ACC112 (cell line): ENCODE results near the gene SRA1.
"Not testable (repeated sequence)": the region's sequence is repeated elsewhere in the genome, so short reads cannot be mapped to it uniquely, and the experiment has no call there.

Experiments
- H2AFZ ChIP-seq: fragments of 200-600 bp; sonication (generic); one replicate; pipeline ENCODE4 v1.6.0; 2017; ENCODE audit warnings: antibody characterized with exemption, low read length; ENCODE audit not compliant: unreplicated experiment
- H3K27ac ChIP-seq: fragments of 200-600 bp; sonication (generic); 2 replicates; pipeline ENCODE4 v1.5.1; 2014; ENCODE audit warnings: low read depth, mild to moderate bottlenecking, antibody characterized with exemption, low read length, moderate library complexity
- H3K27me3 ChIP-seq: fragments of 200-600 bp; sonication (generic); 2 replicates; pipeline ENCODE4 v1.6.1; 2014; ENCODE audit warnings: mild to moderate bottlenecking, antibody characterized with exemption, low read length, moderate library complexity, mixed read lengths; ENCODE audit not compliant: insufficient read depth
- H3K36me3 ChIP-seq: fragments of 200-600 bp; sonication (generic); 2 replicates; pipeline ENCODE4 v1.6.1; 2016; ENCODE audit warnings: mild to moderate bottlenecking, antibody characterized with exemption, low read length, moderate library complexity, mixed read lengths; ENCODE audit not compliant: insufficient read depth
- H3K4me1 ChIP-seq: fragments of 200-600 bp; sonication (generic); one replicate; pipeline ENCODE4 v1.6.1; 2016; ENCODE audit warnings: low read length, mixed read lengths; ENCODE audit not compliant: insufficient read depth, unreplicated experiment, control insufficient read depth
- H3K4me3 ChIP-seq: fragments of 200-600 bp; sonication (generic); 2 replicates; pipeline ENCODE4 v1.5.1; 2014; ENCODE audit warnings: mild to moderate bottlenecking, low read depth, low read length
- H3K79me2 ChIP-seq: fragments of 200-600 bp; sonication (generic); one replicate; pipeline ENCODE4 v1.6.0; 2016; ENCODE audit warnings: low read length; ENCODE audit not compliant: control insufficient read depth, unreplicated experiment, insufficient read depth

SRA1 gene

DNA sequence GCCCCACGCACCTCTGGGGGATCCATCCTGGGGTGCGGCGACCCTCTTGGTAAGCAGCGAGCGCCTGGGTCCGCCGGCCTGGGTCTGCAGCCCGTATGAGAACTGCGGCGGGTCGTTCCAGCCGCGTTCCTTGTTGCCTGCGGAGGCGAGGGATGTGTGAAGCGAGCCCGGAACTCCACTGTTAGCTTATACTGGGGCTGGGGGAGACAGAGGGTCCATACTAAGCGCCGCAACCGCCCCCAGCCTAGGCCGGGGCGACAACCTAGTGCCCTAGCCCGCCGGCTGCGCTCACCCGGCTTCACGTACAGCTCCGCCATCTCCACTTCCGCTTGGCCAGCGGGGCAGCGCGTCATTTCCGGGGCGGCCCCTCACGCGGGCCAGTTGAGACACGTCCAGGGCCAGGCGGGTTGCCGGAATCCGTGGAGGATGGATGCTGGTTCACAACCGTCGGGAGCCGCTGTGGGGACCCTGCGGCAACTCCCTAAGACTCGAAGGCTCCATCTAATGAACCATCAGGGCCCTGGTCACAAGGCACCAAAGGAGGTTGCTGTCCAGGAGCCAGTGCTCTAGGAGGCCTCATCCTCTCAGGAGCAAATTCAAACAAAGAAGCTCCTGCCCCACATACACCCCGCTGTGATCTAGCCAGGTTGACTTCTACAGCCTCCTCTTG, at the start of gene SRA1:
SRA1 (minus strand) TSS at position 338 of the 670 bp plus-strand sequence; CDS start at position 317, 21 bp downstream.
- no peaks in the 10 kb centered on the region for H3K27me3 ChIP-seq
- peak within 1 kb of the TSS; percentile 86 for H3K4me3 ChIP-seq
- H3K36me3 ChIP-seq: no peaks in the 10 kb centered on the region
- peaks cover 34% of the 10 kb centered on the region for H3K4me1 ChIP-seq
- peaks cover 43% of the 10 kb centered on the region for H3K79me2 ChIP-seq
- peak within 1 kb of the TSS; percentile 67 for H3K27ac ChIP-seq
- H2AFZ ChIP-seq: peak within 1 kb of the TSS; percentile 9

DNA sequence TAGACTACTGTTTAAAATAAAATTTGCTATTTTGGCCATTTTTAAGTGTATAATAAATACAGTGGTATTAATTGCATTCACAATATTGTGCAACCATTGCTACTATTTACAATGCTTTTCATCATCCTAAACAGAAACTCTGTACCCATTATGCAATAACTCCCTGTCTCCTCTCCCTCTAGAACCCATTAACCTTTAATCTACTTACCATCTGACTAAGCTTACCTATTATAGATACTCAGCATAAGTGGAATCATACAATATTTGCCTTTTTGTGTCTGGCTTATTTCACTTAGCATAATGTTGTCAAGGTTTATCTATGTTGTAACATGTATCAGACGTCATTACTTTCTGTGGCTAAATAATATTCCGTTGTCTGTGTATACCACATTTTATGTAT, 49.8 kb upstream of the SRA1 start:
- no peaks in the 10 kb centered on the region for H3K27me3 ChIP-seq
- no peak overlapping the region for H2AFZ ChIP-seq
- H3K36me3 ChIP-seq: no peaks in the 10 kb centered on the region
- H3K79me2 ChIP-seq: no peaks in the 10 kb centered on the region
- H3K4me1 ChIP-seq: peaks cover 23% of the 10 kb centered on the region
- no peak overlapping the region for H3K4me3 ChIP-seq
- no peak overlapping the region for H3K27ac ChIP-seq

DNA sequence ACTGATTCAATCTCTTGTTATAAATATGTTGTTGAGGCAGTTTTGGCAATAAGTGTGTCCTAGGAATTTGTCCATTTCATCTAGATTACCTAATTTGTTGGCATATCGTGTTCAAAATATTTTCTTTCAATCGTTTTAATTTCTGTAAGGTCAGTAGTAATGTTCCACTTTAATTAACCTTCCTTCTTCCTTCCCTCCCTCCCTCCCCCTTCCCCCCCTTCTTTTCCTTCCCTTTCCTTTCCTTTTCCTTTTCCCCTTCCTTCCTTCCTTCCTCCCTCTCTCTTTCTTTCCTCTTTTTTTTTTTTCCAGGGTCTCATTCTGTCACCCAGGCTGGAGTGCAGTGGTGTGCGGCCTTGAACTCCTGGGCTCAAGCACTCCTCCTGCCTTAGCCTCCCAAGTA, 48.6 kb upstream of the SRA1 start:
- H3K27me3 ChIP-seq: no peaks in the 10 kb centered on the region
- no peaks in the 10 kb centered on the region for H3K79me2 ChIP-seq
- H3K27ac ChIP-seq: no peak overlapping the region
- H3K36me3 ChIP-seq: no peaks in the 10 kb centered on the region
- H3K4me1 ChIP-seq: peaks cover 23% of the 10 kb centered on the region
- H2AFZ ChIP-seq: no peak overlapping the region
- H3K4me3 ChIP-seq: no peak overlapping the region

DNA sequence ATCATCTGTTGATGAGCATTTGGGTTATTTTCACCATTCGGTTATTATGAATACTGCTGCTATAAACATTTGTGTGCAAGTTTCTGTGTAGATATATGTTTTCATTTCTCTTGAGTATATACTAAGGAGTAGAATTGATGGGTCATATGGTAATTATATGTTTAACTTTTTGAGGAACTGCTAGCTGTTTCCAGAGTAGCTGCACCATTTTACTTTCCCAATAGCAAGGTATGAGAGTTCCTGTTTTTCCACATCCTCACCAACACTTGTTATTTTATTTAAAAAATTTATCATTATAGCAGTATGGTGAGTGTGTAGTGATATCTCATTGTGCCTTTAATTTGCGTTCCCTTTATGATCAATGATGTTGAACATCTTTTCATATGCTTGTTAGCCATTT, 46.5 kb upstream of the SRA1 start:
- peaks cover 16% of the 10 kb centered on the region for H3K4me1 ChIP-seq

DNA sequence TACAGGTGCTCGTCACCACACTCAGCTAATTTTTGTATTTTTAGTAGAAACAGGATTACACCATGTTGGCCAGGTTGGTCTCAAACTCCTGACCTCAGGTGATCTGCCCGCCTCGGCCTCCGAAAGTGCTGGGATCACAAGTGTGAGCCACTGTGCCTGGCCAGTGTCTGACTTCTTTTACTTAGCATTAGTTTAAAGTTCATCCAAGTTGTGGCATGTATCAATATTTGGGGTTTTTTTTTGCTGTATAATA, 46.1 kb upstream of the SRA1 start:
- peaks cover 13% of the 10 kb centered on the region for H3K4me1 ChIP-seq
- H2AFZ ChIP-seq: not testable (repeated sequence)

More for the DNA sequence above, 46.5 kb upstream of the SRA1 start:
- H3K79me2 ChIP-seq: no peaks in the 10 kb centered on the region
- H3K27ac ChIP-seq: no peak overlapping the region
- H3K4me3 ChIP-seq: no peak overlapping the region
- no peaks in the 10 kb centered on the region for H3K27me3 ChIP-seq
- no peak overlapping the region for H2AFZ ChIP-seq
- H3K36me3 ChIP-seq: no peaks in the 10 kb centered on the region

DNA sequence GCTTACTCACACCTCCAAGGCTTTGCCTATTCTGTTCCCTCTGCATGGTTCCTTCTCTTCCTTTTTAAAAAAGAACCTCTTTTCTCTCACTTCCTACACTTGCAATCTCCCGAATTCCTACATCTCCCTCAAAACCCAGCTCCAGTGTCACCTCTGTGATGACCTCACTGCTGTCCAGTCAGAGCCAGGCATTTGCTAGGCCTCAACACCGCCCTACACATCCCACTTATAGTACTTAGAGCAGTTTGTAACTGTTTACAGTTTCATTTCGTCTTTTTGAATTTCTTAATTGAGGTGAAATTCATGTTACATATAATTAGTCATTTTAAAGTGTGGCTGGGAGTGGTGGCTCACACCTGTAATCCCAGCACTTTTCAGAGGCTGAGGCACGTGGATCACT, 44.9 kb upstream of the SRA1 start:
- Histone ChIP-seq H3K4me3 (no peak overlapping the region), H2AFZ (no peak overlapping the region), H3K27ac (no peak overlapping the region), H3K27me3 (no peaks in the 10 kb centered on the region), H3K79me2 (no peaks in the 10 kb centered on the region), H3K4me1 (peaks cover 12% of the 10 kb centered on the region), H3K36me3 (no peaks in the 10 kb centered on the region)

More for the DNA sequence above, 46.1 kb upstream of the SRA1 start:
- H3K27me3 ChIP-seq, H3K79me2 ChIP-seq, H3K4me3 ChIP-seq, H3K27ac ChIP-seq, H3K36me3 ChIP-seq: not testable (repeated sequence)

DNA sequence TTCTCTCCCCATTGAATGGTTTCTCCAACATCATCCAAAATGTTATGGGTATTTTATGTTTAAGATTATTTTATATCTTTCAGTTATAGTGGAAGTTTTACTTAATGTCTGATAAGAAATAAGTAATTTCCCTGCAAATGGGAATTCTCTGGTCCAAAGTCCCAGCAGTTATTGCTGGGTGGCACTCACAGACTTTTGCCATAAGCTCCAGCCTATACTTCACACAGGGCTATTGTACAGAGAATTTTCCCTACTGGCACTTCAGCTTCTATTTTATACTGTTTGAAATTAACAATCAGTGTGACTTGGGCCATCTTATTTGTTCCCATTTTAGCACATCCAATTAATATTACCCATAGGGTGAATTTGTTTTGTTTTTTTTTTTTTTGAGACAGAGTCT, 42.8 kb upstream of the SRA1 start:
- Histone ChIP-seq H3K27me3 (no peaks in the 10 kb centered on the region), H3K4me1 (peaks cover 18% of the 10 kb centered on the region), H3K4me3 (no peak overlapping the region), H2AFZ (no peak overlapping the region), H3K79me2 (no peaks in the 10 kb centered on the region), H3K36me3 (no peaks in the 10 kb centered on the region), H3K27ac (no peak overlapping the region)

DNA sequence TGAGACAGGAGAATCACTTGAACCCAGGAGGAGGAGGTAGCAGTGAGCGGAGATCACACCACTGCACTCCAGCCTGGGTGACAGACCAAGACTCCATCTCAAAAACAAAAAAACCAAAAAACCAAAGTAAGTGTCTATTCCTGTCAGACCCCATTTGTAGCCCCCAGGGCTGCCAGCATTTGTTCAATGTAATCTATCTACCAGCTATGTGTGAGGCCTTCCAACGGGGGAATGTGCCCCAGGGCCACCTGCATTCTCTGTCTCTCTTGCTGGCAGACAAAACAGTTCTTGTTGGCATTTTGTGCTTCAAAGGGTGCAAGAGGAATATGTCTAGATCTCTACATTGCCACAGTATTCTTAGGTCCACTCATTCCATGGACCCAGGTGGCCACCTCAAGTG, 41.6 kb upstream of the SRA1 start:
- Histone ChIP-seq H3K36me3 (no peaks in the 10 kb centered on the region), H3K27me3 (no peaks in the 10 kb centered on the region), H3K4me3 (no peak overlapping the region), H3K27ac (no peak overlapping the region), H2AFZ (no peak overlapping the region), H3K79me2 (no peaks in the 10 kb centered on the region), H3K4me1 (peaks cover 18% of the 10 kb centered on the region)

DNA sequence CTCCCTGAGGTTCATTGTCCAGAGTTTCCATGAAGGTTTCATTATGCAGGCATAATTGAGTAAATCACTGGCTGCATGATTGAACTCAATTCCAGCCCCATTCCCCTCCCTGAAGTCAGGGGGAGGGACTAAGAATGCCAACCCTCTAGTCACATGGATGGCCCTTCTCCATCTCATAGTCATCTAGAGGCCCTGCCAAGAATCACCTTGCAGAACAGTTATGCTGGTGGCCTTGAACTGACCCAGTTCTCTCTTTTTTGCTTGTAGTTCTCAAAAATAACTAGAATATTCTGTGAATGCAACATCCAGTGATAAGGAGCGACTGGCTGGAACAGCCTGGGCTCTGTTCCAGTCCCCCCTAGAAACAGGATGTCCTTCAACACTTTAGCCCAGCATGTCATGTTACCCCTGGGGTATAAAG, 39.1 kb upstream of the SRA1 start:
- Histone ChIP-seq H3K27me3 (no peaks in the 10 kb centered on the region), H3K4me1 (peaks cover 15% of the 10 kb centered on the region), H3K4me3 (no peak overlapping the region), H3K36me3 (no peaks in the 10 kb centered on the region), H2AFZ (no peak overlapping the region), H3K27ac (no peak overlapping the region), H3K79me2 (no peaks in the 10 kb centered on the region)

DNA sequence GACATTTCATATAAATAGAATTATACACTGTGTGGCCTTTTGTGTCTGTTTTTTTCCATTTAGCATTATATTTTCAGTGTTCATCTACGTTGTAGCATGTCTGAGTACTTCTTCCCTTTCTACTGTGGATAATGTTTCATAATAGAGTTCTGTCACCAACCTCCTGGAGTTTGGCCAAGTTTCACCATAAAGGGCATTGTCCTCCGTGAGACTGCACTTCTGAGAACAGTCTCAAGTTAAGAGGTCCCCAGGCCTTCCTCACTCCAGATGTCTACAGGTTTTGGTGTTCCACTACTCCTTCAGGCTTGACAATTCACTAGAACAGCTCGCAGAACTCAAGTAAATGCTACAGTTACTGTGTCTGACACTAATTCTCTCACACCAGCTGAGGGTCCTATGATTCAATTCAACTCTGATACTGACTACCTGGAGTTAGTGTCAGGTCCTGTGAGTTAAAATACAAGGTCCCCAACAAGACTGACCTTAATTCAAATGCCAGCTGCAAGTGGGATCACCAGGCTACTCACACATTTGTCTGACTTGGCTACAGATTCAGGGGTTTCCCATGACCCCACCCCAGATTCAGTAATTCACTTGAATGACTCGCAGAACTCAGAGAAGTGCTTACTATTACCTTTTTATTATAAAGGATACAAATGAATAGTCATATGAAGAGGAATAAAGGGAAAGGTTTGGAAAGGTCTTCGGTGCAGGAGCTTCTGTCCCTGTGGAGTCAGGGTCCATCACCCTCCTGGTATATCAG, 38.4 kb upstream of the SRA1 start:
- Histone ChIP-seq H3K27ac (no peak overlapping the region), H3K79me2 (no peaks in the 10 kb centered on the region), H3K36me3 (no peaks in the 10 kb centered on the region), H3K27me3 (no peaks in the 10 kb centered on the region), H3K4me1 (peaks cover 15% of the 10 kb centered on the region), H3K4me3 (no peak overlapping the region), H2AFZ (no peak overlapping the region)

DNA sequence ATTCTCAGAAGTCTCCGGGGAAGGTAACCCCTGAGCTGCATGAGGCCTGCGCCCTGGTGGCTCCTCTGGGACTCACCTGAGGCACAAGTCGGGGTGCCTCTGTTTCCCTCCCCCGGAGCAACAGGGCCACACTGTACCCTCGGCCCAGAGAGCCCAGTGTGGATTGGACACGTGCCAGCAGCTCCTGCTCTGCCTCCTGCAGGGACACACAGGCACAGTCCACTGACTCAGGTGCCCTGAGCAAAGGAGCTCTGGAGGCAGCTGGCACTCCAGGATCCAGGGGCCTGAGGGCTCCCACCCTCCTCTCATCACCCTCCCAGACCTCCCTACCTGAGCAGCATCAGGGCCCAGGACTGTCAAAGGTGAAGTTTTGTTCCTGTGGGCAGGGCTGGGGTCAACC, 36.9 kb upstream of the SRA1 start:
- Histone ChIP-seq H2AFZ (no peak overlapping the region), H3K4me3 (no peak overlapping the region), H3K4me1 (peaks cover 24% of the 10 kb centered on the region), H3K79me2 (no peaks in the 10 kb centered on the region), H3K27me3 (no peaks in the 10 kb centered on the region), H3K27ac (no peak overlapping the region), H3K36me3 (no peaks in the 10 kb centered on the region)
